HepG2 (cell line): Measurements from ENCODE around the gene CIBAR2. TPM values are rescaled to one million over a fixed set of nuclear protein-coding genes. Genes with fewer than 3 reads are reported as not detected.

Source experiments
- CENPT ChIP-seq: sonication (generic); formaldehyde crosslinking; IDR thresholded peaks from 2 replicates; pipeline ENCODE4 v1.8.0; 2022; ENCODE audit warnings: low read depth, mild to moderate bottlenecking, moderate library complexity, missing genetic modification reagents
- FOXM1 ChIP-seq: sonication (generic); formaldehyde crosslinking; IDR thresholded peaks from 2 replicates; pipeline ENCODE4 v1.5.0; 2020; ENCODE audit warnings: missing genetic modification reagents
- GABPA ChIP-seq, 2 experiments: IDR thresholded peaks; 2 replicates each; pipeline ENCODE4 v1.6.1; 2011 to 2016; ENCODE audit warnings: low read depth in 2 of 2, low read length in 1 of 2, missing biosample characterization in 1 of 2, missing genetic modification characterization in 1 of 2
- HOXD1 ChIP-seq: sonication (generic); formaldehyde crosslinking; IDR thresholded peaks from 2 replicates; pipeline ENCODE4 v1.5.0; 2020; ENCODE audit warnings: missing genetic modification reagents
- RBM39 ChIP-seq: fragments of 200-400 bp; formaldehyde crosslinking; IDR thresholded peaks from one replicate; pipeline ENCODE4 v1.6.1; 2018; ENCODE audit warnings: antibody characterized with exemption, mild to moderate bottlenecking, low read depth, low read length; ENCODE audit not compliant: poor library complexity, severe bottlenecking
- REL ChIP-seq: sonication (generic); formaldehyde crosslinking; conservative IDR thresholded peaks from 2 replicates; pipeline ENCODE4 v1.8.0; 2022; ENCODE audit warnings: mild to moderate bottlenecking, missing genetic modification reagents, moderate library complexity
- RXRB ChIP-seq: IDR thresholded peaks from 2 replicates; pipeline ENCODE4 v1.6.1; 2016; ENCODE audit warnings: borderline replicate concordance, missing genetic modification reagents, missing compliant biosample characterization
- SP2 ChIP-seq: sonication (generic); formaldehyde crosslinking; IDR thresholded peaks from 2 replicates; pipeline ENCODE4 v1.5.1; 2020; ENCODE audit warnings: mild to moderate bottlenecking, missing genetic modification reagents
- ZFP62 ChIP-seq: sonication (generic); formaldehyde crosslinking; IDR thresholded peaks from 2 replicates; pipeline ENCODE4 v1.4.0; 2020; ENCODE audit warnings: missing genetic modification reagents
- ZNF101 ChIP-seq: sonication (generic); formaldehyde crosslinking; IDR thresholded peaks from 2 replicates; pipeline ENCODE4 v1.4.0; 2020; ENCODE audit warnings: mild to moderate bottlenecking, low read depth, missing genetic modification reagents, borderline replicate concordance
- ZNF234 ChIP-seq: sonication (generic); formaldehyde crosslinking; conservative IDR thresholded peaks from 2 replicates; pipeline ENCODE4 v1.5.1; 2020; ENCODE audit warnings: mild to moderate bottlenecking, missing genetic modification reagents
- ZNF367 ChIP-seq: sonication (generic); formaldehyde crosslinking; IDR thresholded peaks from 2 replicates; pipeline ENCODE4 v1.4.0; 2020; ENCODE audit warnings: missing genetic modification reagents, borderline replicate concordance
- ZNF431 ChIP-seq: sonication (generic); formaldehyde crosslinking; IDR thresholded peaks from 2 replicates; pipeline ENCODE4 v1.9.0; 2022; ENCODE audit warnings: missing genetic modification reagents, low read depth, mild to moderate bottlenecking, borderline replicate concordance
- ZNF547 ChIP-seq: sonication (generic); formaldehyde crosslinking; IDR thresholded peaks from 2 replicates; pipeline ENCODE4 v1.5.1; 2020; ENCODE audit warnings: mild to moderate bottlenecking, missing genetic modification reagents
- polyA plus RNA-seq, 8 experiments: library from polyadenylated mRNA; depleted of rRNA in 3 of 8; stranded (reverse) in 7 of 8; unstranded in 1 of 8; fragments of >200 nt; fragmentation: Illumina TruSeq in 4 of 8; extraction: Trizol in 4 of 8; gene quantifications; 2 replicates each; pipeline versions ENCODE4 v1.2.1 to v1.2.3, GENCODE V29; 2011 to 2016; ENCODE audit warnings: low read depth in 4 of 8, missing spikeins in 1 of 8, mixed read lengths in 1 of 8; ENCODE audit not compliant: insufficient read depth in 1 of 8
- total RNA-seq, 5 experiments: library from RNA; depleted of rRNA; stranded (reverse); fragments of >200 nt; fragmentation: Illumina TruSeq; extraction: Trizol; gene quantifications; 2 replicates each; pipeline ENCODE4 v1.2.3, GENCODE V29; 2016; ENCODE audit warnings: low read depth in 1 of 5
- TF ChIP-seq, protein P1 (sequence below): sonication (generic); formaldehyde crosslinking; IDR thresholded peaks from 2 replicates; pipeline ENCODE4 v1.4.0; 2020; ENCODE audit warnings: missing genetic modification reagents, borderline replicate concordance
- TF ChIP-seq, protein P2 (sequence below): IDR thresholded peaks from 2 replicates; pipeline ENCODE4 v1.6.1; 2016; ENCODE audit warnings: missing compliant biosample characterization, missing genetic modification reagents, borderline replicate concordance
- TF ChIP-seq, protein P3 (sequence below): sonication (generic); formaldehyde crosslinking; IDR thresholded peaks from 2 replicates; pipeline ENCODE4 v1.4.0; 2020; ENCODE audit warnings: missing genetic modification reagents
- TF ChIP-seq, protein P4 (sequence below): sonication (generic); formaldehyde crosslinking; IDR thresholded peaks from 2 replicates; pipeline ENCODE4 v1.4.0; 2020; ENCODE audit warnings: missing genetic modification reagents

The CIBAR2 gene
- total and polyA plus RNA-seq, 2 of the 13 experiments (the other 11 are each of a cell fraction or from before 2014, with no cell fraction given) = not detected

DNA sequence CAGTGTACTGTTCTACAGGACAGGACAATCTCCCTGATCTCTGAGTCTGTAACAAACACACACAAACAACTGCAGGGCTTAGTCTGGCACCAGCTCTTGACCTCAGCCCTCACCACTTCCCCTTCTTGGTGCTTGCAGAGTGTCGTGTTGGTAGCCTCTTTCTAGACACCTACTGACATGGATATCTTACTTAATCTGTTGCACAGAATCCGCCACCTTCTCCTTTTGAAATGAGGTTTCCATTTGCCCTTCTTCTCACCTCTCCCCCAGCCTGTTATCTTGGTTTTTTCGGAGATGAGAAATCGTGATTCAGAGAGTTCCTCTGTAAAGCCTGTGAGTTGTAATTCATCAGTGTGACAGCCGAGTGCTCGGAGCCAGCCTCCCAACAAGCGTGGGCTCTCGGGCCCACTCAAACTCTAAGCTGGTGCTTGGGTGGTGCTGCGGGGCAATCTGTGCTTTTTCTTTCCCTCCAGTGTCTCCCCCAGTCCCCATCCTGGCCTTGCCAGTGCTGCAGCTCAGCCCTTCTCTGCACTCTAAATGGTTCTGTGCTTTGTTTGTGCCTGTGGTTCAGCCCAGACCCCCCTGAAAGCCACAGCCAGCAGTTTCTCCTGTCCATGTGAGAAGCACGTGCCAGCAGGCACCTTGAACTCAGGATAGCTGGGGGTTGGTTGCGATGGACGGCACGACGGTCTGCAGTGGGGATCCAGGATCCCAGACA lies 56.6 kb downstream of the CIBAR2 start (continued):
- no peak for TF ChIP-seq ZNF367 (CRISPR knock-in tag)
- TF ChIP-seq REL (CRISPR knock-in tag) = no peak
- TF ChIP-seq ZNF431 (CRISPR knock-in tag) = no peak
- no peak for TF ChIP-seq RBM39
- no peak for TF ChIP-seq SP2 (CRISPR knock-in tag)
- TF ChIP-seq, protein P1, sequence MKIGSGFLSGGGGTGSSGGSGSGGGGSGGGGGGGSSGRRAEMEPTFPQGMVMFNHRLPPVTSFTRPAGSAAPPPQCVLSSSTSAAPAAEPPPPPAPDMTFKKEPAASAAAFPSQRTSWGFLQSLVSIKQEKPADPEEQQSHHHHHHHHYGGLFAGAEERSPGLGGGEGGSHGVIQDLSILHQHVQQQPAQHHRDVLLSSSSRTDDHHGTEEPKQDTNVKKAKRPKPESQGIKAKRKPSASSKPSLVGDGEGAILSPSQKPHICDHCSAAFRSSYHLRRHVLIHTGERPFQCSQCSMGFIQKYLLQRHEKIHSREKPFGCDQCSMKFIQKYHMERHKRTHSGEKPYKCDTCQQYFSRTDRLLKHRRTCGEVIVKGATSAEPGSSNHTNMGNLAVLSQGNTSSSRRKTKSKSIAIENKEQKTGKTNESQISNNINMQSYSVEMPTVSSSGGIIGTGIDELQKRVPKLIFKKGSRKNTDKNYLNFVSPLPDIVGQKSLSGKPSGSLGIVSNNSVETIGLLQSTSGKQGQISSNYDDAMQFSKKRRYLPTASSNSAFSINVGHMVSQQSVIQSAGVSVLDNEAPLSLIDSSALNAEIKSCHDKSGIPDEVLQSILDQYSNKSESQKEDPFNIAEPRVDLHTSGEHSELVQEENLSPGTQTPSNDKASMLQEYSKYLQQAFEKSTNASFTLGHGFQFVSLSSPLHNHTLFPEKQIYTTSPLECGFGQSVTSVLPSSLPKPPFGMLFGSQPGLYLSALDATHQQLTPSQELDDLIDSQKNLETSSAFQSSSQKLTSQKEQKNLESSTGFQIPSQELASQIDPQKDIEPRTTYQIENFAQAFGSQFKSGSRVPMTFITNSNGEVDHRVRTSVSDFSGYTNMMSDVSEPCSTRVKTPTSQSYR (CRISPR knock-in tag) = peak; percentile 81
- TF ChIP-seq ZNF234 = no peak
- TF ChIP-seq HOXD1 = no peak
- TF ChIP-seq, protein P2, sequence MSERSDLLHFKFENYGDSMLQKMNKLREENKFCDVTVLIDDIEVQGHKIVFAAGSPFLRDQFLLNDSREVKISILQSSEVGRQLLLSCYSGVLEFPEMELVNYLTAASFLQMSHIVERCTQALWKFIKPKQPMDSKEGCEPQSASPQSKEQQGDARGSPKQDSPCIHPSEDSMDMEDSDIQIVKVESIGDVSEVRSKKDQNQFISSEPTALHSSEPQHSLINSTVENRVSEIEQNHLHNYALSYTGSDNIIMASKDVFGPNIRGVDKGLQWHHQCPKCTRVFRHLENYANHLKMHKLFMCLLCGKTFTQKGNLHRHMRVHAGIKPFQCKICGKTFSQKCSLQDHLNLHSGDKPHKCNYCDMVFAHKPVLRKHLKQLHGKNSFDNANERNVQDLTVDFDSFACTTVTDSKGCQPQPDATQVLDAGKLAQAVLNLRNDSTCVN (CRISPR knock-in tag) = peak; percentile 48; the same call in 1 of the 2 replicates
- TF ChIP-seq FOXM1 (CRISPR knock-in tag) = no peak
- TF ChIP-seq ZFP62 = no peak
- TF ChIP-seq ZNF547 (CRISPR knock-in tag) = no peak; the same call in 1 of the 2 replicates
- TF ChIP-seq, protein P3, sequence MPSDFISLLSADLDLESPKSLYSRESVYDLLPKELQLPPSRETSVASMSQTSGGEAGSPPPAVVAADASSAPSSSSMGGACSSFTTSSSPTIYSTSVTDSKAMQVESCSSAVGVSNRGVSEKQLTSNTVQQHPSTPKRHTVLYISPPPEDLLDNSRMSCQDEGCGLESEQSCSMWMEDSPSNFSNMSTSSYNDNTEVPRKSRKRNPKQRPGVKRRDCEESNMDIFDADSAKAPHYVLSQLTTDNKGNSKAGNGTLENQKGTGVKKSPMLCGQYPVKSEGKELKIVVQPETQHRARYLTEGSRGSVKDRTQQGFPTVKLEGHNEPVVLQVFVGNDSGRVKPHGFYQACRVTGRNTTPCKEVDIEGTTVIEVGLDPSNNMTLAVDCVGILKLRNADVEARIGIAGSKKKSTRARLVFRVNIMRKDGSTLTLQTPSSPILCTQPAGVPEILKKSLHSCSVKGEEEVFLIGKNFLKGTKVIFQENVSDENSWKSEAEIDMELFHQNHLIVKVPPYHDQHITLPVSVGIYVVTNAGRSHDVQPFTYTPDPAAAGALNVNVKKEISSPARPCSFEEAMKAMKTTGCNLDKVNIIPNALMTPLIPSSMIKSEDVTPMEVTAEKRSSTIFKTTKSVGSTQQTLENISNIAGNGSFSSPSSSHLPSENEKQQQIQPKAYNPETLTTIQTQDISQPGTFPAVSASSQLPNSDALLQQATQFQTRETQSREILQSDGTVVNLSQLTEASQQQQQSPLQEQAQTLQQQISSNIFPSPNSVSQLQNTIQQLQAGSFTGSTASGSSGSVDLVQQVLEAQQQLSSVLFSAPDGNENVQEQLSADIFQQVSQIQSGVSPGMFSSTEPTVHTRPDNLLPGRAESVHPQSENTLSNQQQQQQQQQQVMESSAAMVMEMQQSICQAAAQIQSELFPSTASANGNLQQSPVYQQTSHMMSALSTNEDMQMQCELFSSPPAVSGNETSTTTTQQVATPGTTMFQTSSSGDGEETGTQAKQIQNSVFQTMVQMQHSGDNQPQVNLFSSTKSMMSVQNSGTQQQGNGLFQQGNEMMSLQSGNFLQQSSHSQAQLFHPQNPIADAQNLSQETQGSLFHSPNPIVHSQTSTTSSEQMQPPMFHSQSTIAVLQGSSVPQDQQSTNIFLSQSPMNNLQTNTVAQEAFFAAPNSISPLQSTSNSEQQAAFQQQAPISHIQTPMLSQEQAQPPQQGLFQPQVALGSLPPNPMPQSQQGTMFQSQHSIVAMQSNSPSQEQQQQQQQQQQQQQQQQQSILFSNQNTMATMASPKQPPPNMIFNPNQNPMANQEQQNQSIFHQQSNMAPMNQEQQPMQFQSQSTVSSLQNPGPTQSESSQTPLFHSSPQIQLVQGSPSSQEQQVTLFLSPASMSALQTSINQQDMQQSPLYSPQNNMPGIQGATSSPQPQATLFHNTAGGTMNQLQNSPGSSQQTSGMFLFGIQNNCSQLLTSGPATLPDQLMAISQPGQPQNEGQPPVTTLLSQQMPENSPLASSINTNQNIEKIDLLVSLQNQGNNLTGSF (CRISPR knock-in tag) = no peak; the same call in 1 of the 2 replicates
- TF ChIP-seq RXRB (CRISPR knock-in tag) = peak; percentile 39
- TF ChIP-seq ZNF101 (CRISPR knock-in tag) = no peak
- TF ChIP-seq CENPT (CRISPR knock-in tag) = peak; percentile 85; the same call in 1 of the 2 replicates
- TF ChIP-seq, protein P4, sequence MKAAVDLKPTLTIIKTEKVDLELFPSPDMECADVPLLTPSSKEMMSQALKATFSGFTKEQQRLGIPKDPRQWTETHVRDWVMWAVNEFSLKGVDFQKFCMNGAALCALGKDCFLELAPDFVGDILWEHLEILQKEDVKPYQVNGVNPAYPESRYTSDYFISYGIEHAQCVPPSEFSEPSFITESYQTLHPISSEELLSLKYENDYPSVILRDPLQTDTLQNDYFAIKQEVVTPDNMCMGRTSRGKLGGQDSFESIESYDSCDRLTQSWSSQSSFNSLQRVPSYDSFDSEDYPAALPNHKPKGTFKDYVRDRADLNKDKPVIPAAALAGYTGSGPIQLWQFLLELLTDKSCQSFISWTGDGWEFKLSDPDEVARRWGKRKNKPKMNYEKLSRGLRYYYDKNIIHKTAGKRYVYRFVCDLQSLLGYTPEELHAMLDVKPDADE = peak; percentile 74; the same call in 1 of the 2 replicates
- no peak for TF ChIP-seq GABPA (IDR thresholded peaks at IDR 0.05; ENCODE audit: low read depth, low read length)
- TF ChIP-seq GABPA (CRISPR knock-in tag; IDR thresholded peaks at IDR 0.05; ENCODE audit: low read depth) = no peak
